Parathyroid adenoma (tissue), 2 donors: Measurements from ENCODE around the gene LCN10.

Source experiments
- H2AFZ ChIP-seq: fragments of 300-600 bp; sonication (generic); one replicate; pipeline ENCODE4 v1.7.0; 2017; ENCODE audit warnings: antibody characterized with exemption, mild to moderate bottlenecking
- H3K27ac ChIP-seq: fragments of 300-600 bp; sonication (generic); one replicate; pipeline ENCODE4 v1.7.0; 2017
- H3K27me3 ChIP-seq: fragments of 300-600 bp; sonication (generic); one replicate; pipeline ENCODE4 v1.7.0; 2017; ENCODE audit warnings: low read length; ENCODE audit not compliant: control insufficient read depth, insufficient read depth
- H3K36me3 ChIP-seq: fragments of 300-600 bp; sonication (generic); one replicate; pipeline ENCODE4 v1.7.0; 2017; ENCODE audit warnings: low read length; ENCODE audit not compliant: control insufficient read depth, insufficient read depth
- H3K4me1 ChIP-seq: fragments of 300-600 bp; sonication (generic); one replicate; pipeline ENCODE4 v1.7.0; 2017; ENCODE audit warnings: control low read depth
- H3K4me2 ChIP-seq: fragments of 300-600 bp; sonication (generic); one replicate; pipeline ENCODE4 v1.7.0; 2017; ENCODE audit warnings: low read length
- H3K4me3 ChIP-seq: fragments of 300-600 bp; sonication (generic); one replicate; pipeline ENCODE4 v1.7.0; 2017; ENCODE audit warnings: low read depth, low read length
- H3K79me2 ChIP-seq: fragments of 300-600 bp; sonication (generic); one replicate; pipeline ENCODE4 v1.7.0; 2017; ENCODE audit warnings: control low read depth
- H3K9ac ChIP-seq: fragments of 300-600 bp; sonication (generic); one replicate; pipeline ENCODE4 v1.7.0; 2017; ENCODE audit warnings: mild to moderate bottlenecking
- H3K9me3 ChIP-seq: fragments of 300-600 bp; sonication (generic); one replicate; pipeline ENCODE4 v1.7.0; 2017; ENCODE audit warnings: low read length; ENCODE audit not compliant: control insufficient read depth
- TF ChIP-seq, protein P1 (sequence below): fragments of 300-600 bp; sonication (generic); IDR thresholded peaks from one replicate; pipeline ENCODE4 v1.7.0; 2017; ENCODE audit warnings: antibody characterized with exemption, mild to moderate bottlenecking
- donor health status: primary hyperparathyroidism.

The LCN10 gene

DNA sequence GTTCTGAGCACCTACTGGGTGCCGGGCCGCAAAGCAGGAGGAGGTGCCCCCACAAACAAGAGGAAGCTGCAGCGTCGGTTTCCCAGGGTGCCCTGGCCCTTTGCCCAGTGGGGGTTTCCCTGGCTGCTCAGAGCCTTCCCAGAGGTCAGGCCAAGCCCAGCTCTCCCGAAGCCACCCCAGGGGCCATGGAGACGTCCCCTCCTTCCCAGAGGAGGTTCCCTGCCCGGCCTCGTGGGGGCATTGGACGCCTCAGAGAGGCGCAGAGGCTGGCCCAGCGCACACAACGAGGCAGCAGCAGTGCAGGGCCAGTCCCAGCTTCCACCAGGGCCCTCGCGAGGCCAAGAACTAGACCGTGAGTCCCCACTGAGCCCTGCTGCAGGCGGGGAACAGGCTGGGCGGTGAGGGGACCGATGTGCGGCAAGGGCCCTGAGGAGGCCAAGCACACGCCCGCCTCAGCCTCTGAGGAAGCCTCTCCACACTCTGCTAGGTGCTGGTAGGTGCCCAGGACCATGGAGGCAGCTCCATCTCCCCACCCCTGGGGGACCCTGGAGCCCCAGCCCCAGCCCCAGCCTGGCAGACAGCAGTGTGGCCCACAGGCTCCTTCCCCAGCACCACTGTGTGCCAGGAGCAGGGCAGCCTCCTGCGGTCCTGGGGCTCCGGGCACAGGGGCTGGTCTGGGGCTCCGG, 23.4 kb downstream of the LCN10 start:
- Histone ChIP-seq H3K4me1 (no peaks in the 10 kb centered on the region), H3K9me3 (no peaks in the 10 kb centered on the region), H2AFZ (no peak overlapping the region), H3K36me3 (no peaks in the 10 kb centered on the region), H3K27me3 (no peaks in the 10 kb centered on the region), H3K9ac (no peak overlapping the region), H3K27ac (no peak overlapping the region), H3K79me2 (no peaks in the 10 kb centered on the region), H3K4me3 (no peak overlapping the region), H3K4me2 (no peak overlapping the region)
- TF ChIP-seq, protein P1, sequence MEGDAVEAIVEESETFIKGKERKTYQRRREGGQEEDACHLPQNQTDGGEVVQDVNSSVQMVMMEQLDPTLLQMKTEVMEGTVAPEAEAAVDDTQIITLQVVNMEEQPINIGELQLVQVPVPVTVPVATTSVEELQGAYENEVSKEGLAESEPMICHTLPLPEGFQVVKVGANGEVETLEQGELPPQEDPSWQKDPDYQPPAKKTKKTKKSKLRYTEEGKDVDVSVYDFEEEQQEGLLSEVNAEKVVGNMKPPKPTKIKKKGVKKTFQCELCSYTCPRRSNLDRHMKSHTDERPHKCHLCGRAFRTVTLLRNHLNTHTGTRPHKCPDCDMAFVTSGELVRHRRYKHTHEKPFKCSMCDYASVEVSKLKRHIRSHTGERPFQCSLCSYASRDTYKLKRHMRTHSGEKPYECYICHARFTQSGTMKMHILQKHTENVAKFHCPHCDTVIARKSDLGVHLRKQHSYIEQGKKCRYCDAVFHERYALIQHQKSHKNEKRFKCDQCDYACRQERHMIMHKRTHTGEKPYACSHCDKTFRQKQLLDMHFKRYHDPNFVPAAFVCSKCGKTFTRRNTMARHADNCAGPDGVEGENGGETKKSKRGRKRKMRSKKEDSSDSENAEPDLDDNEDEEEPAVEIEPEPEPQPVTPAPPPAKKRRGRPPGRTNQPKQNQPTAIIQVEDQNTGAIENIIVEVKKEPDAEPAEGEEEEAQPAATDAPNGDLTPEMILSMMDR: no peak

DNA sequence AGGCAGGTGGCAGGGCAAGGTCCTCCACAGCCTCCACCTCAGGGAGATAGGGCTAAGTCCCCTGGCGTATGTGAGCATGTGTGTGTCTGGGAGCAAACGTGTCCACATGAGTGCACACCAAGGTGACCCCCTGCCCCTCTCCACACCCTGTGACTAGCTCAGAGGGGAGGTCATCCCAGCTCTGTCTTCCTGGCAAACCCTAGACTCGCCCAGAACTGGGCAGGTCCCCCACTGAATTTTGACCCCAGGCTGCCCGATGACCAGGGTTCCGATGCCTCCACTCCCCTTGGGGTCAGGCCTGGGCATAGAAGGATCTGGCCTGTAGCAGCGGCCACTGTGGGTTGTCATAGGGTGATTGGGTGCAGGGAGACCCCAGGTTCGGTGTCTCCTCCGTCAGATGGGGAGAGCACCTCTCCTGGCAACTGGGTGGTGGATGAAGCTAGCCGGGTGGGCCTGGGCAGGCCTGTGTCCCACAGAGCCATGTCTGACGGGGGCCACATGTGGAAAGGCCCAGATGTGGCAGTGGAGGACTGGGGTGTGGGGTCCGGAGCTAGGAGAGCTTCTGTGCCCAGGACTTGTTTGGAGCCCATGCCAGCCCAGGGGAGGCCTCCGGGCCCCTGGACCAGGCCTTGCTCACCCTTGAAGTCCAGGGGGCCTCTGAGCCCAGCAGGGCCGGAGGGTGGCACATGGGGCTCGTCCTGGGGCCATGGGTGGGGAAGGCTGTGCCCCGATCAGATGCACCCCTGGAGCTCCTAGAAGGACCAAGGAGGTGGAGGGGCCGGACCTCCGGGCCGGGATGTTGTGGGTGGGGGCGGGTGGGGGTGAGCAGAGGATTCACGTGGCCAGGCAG, 24.2 kb downstream of the LCN10 start:
- Histone ChIP-seq H3K27ac (no peak overlapping the region), H2AFZ (no peak overlapping the region)
- TF ChIP-seq, protein P1: no peak

DNA sequence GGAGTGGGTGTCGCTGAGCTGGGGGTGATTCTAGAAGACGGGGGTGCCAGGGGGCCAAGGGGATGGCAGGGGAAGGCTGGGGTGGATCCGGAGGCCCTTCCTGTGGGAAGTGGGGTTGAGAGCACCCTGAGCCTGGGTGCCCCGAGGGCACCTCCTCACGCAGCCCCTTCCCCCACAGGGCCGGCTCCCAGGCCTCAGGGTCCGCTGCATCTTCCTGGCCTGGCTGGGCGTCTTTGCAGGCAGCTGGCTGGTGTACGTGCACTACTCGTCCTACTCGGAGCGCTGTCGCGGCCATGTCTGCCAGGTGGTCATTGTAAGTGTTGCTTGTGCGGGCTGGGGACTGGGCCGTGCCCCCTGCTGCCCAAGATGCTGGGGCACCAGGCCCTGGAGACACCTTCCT, 25.3 kb downstream of the LCN10 start:
- no peak overlapping the region for H3K9ac ChIP-seq
- no peak overlapping the region for H3K4me3 ChIP-seq

More for the DNA sequence above, 24.2 kb downstream of the LCN10 start:
- no peaks in the 10 kb centered on the region for H3K4me1 ChIP-seq
- H3K9ac ChIP-seq: no peak overlapping the region
- no peak overlapping the region for H3K4me3 ChIP-seq
- H3K36me3 ChIP-seq: no peaks in the 10 kb centered on the region
- no peak overlapping the region for H3K4me2 ChIP-seq
- H3K27me3 ChIP-seq: no peaks in the 10 kb centered on the region
- no peaks in the 10 kb centered on the region for H3K79me2 ChIP-seq
- no peaks in the 10 kb centered on the region for H3K9me3 ChIP-seq

DNA sequence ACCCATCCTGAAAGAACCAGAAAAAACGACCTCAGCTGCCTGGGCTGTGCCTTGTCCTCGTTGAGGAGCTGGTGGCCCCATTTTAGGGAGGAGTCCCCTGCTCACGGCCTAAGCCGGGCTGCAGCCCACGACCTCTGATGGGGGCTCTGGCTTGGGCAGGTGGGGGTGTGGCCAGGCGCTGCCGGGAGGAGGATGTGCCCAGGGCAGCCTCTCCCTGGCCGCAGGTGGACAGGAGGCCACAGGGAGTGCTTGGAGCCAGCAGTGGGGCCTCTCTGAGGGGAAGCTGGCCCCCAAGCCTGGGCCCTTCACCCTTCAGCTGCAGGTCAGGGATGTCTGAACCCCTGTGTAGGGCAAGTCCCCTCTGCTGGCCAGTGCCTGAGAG, 27.9 kb downstream of the LCN10 start:
- H3K4me1 ChIP-seq: no peaks in the 10 kb centered on the region
- no peaks in the 10 kb centered on the region for H3K27me3 ChIP-seq
- no peaks in the 10 kb centered on the region for H3K79me2 ChIP-seq
- H3K36me3 ChIP-seq: no peaks in the 10 kb centered on the region
- H3K4me3 ChIP-seq: no peak overlapping the region
- H3K4me2 ChIP-seq: no peak overlapping the region
- TF ChIP-seq, protein P1: no peak
- no peak overlapping the region for H3K9ac ChIP-seq
- peak overlapping the region; percentile 19 for H3K27ac ChIP-seq
- H2AFZ ChIP-seq: no peak overlapping the region
- no peaks in the 10 kb centered on the region for H3K9me3 ChIP-seq

More for the DNA sequence above, 25.3 kb downstream of the LCN10 start:
- Histone ChIP-seq H3K27ac (no peak overlapping the region), H3K79me2 (no peaks in the 10 kb centered on the region), H3K27me3 (no peaks in the 10 kb centered on the region), H3K4me2 (no peak overlapping the region), H3K4me1 (no peaks in the 10 kb centered on the region), H2AFZ (no peak overlapping the region), H3K9me3 (no peaks in the 10 kb centered on the region), H3K36me3 (no peaks in the 10 kb centered on the region)
- TF ChIP-seq, protein P1: no peak
